NCI-H2227 (cell line): ENCODE measurements around the gene SENP5.
"Not testable (repeated sequence)": the region's sequence is repeated elsewhere in the genome, so short reads cannot be mapped to it uniquely, and the experiment has no call there.

Experiments
- DNase-seq: peaks from one replicate; lab custom pipeline; 2025; ENCODE audit not compliant: unreplicated experiment; lab: John Stamatoyannopoulos, UW

SENP5 gene

DNA sequence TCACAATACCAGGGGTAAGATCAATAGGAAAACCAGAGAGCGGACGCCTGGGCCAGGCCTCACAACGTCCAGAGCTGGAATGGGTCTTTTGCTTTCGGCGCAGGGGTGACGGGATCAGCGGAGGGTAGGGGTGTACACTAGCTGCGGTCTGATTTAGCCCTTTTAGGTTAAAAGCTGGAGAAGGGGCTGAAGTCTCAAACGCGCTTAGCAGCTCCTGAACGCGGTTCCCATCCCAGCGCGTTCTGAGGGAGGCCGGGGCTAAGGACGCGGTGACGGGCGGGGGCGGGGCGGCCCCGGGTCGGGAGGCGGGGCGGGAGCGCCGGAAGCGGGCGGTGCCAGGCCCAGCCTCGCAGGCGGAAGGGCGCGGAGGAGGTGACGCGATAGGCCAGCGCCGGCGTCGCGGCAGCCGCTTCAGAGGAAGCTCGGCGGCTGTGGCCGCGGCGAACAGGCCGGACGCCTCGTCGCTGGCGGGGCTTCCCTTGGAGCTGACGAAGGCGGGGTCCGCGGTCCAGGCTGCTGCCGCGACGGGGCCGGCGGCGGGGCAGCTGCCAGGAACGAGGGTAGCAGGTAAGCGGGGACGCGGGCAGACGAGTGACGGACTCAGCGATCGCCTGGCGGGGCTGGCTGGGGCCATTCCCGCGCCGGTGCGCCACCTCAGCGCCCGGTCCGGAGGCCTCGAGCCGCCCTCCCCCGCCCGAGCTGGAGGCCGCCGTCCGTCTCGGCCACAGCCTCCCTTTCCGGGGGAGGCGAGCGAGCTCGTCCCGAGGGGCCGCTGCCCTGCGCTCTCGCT, at the start of gene SENP5:
Gene SENP5 (plus strand): TSS at position 414 of the 790 bp plus-strand sequence. CDS start 17,262 bp downstream, outside the sequence.
- peak; percentile 95 for DNase-seq

GRCh38 chr3:196821806-196822355, 45.8 kb upstream of the SENP5 start:
- DNase-seq: no peak

- not testable (repeated sequence) for DNase-seq
These were observed 38.1 kb upstream of the SENP5 start for GRCh38 chr3:196829651-196830050.

DNA sequence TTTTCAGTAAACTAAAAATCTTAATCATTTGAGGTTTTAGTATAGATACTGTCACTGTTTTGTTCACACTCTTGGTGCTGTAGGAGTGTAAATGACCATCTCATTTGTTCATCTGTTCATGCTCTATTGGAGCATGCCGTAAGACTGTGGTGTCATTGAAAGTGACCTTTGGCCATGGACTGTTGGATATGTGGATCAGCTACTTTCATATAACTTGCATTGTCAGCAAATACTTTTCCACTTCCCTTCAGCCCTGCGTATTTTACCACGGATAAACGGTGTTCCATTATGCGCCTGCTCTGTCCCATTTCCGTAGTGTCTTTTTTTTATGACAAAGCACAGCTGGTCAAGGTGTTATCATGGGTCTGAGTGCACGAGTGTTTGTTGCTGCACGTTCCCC, 32.6 kb upstream of the SENP5 start:
- DNase-seq: no peak

- DNase-seq: not testable (repeated sequence)
These were observed 31.1 kb upstream of the SENP5 start for GRCh38 chr3:196836626-196837025.

DNA sequence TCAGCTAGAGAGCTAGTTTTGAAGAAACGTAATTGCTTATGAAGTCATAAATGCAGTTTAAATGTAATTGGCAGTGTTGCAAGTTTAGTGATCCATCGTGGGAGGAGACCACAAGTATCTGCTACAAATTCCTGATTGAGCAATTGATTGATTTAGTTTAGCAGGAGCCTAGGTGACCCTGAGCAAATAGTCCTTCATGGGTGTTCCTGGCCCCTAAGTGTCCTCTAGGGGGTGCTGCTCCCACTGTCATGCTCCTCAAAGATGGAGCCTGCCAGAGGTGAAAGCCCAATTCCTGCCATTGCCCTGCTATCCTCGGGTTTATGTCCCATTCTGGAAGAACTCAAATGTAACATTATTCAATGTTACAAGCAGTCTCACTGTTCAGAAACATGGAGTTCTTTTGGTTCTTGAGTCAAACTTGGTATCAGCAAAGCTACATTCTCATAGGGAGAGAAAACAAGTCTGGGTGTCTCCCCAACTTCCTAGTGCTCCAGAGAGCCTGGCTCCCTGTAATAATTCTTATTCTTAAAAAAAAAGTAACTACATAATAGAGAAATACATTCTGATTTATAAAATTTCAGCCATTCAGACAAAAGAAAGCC, 29.8 kb upstream of the SENP5 start:
- peak; percentile 51 for DNase-seq

GRCh38 chr3:196839351-196839750, 28.4 kb upstream of the SENP5 start:
- DNase-seq: not testable (repeated sequence)

- DNase-seq: peak; percentile 37
These were observed 24.9 kb upstream of the SENP5 start for GRCh38 chr3:196842567-196843434.

DNA sequence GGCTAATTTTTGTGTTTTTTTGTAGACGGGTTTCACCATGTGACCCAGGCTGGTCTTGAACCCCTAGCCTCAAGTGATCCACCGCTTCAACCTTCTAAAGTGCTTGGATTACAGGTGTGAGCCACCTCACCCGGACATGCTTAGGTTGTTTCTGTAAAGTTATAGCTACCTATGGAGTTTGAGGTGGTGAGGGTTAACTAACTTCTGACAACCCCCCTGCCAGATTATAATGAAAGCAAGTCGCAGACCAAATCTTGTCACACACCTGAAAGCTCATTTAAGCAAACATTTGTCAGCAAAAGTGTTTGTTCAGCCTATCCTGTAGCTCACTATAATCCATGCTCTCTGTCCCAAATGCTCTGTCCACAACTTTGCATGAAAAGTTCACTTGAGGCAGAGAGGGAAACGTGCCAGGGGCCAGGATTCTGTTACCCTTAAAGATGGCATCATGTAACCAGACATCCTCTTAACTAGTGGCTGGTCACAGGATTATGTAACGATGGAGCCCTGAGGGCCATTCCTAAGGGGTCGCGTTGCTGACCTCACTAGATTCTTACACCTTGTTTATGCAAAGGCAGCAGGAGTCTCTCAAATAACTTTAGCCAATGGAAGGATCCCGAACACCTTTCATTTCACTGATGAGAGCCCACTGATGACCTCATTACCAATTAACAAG, 24.1 kb upstream of the SENP5 start:
- DNase-seq: no peak

GRCh38 chr3:196844235-196845219, 23.2 kb upstream of the SENP5 start:
- DNase-seq: not testable (repeated sequence)

- DNase-seq: not testable (repeated sequence)
These were observed 19.3 kb upstream of the SENP5 start for GRCh38 chr3:196848375-196848774.

GRCh38 chr3:196849180-196849741, 18.5 kb upstream of the SENP5 start:
- no peak for DNase-seq

GRCh38 chr3:196863000-196863399, 4.7 kb upstream of the SENP5 start:
- DNase-seq: not testable (repeated sequence)

GRCh38 chr3:196867155-196867506, 589 bp upstream of the SENP5 start:
- DNase-seq: no peak

- peak; percentile 65 for DNase-seq
These were observed 559 bp downstream of the SENP5 start for GRCh38 chr3:196868297-196868661.

DNA sequence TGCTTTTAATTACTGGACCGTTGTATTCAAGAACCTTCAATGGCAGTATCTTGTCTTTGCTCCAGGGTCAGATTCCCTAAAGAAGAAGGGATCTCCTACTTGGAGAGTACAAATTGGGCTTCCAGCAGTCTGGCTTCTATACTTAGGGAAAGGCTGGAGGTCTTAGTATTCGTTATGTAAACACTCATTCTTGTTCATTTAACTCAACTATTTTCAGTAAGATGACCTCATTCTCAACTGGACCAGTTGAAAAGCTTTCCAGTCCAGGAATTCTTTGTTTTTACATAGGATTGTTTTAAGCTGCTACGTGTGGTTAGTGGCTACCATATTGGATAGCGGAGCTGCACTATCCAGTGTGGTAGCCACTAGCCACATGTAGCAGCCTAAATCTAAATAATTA, 4.6 kb downstream of the SENP5 start:
- DNase-seq: no peak

GRCh38 chr3:196874511-196875094, 6.9 kb downstream of the SENP5 start:
- DNase-seq: not testable (repeated sequence)

DNA sequence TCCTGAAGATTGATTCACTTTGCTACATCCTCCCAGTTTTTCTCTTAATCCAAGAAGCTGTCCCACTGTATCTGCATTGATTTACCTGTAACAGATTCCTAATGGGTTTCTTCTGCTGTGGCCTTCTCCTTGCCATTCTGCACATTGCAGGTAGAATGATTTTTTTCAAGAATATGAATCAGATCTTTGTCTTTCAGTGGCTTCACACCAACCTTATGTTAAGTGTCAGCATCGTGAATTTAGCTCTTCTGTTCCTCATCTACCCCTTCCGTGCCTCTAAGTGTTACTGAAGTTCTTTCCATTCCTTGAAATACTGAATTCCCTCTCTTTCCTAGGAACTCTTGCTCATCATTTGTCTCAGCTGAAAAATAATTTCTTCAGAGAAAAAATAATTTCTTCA, 7.5 kb downstream of the SENP5 start:
- DNase-seq: no peak

DNA sequence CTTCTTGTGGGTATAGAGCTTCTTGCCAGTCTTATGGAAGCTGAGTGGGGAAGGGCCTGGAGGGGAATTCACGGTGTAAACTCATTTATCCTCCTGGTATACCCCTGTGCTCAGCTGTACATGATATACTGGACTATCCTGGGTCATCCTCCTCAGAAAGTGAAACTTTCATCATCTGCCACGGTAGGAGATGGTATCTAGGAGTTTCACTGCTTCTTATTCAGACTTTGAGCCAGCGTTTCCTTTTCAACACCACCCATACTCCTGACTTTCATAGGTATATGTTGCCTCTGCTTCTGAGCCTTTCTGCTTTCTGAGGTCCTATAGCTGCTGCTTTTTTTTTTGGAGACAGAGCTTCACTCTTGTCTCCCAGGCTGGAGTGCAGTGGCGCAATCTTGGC, 15.6 kb downstream of the SENP5 start:
- DNase-seq: no peak
